Fibroblast of skin of left quadriceps (primary cell): ENCODE data around the gene COL4A6.
"Not testable (repeated sequence)": the region's sequence is repeated elsewhere in the genome, so short reads cannot be mapped to it uniquely, and the experiment has no call there.

Experiments
- DNase-seq, 2 experiments: peaks; one replicate each; pipeline ENCODE4 v3.0.0-alpha.2; 2013; ENCODE audit warnings: low read depth in 2 of 2

Gene COL4A6

GRCh38 chrX:108438110-108438623, at the start of gene COL4A6:
Gene COL4A6 (minus strand): TSS chrX:108438422. CDS start chrX:108438196, 226 bp downstream.
- no peak for DNase-seq

GRCh38 chrX:108485960-108486359, 47.7 kb upstream of the COL4A6 start:
- DNase-seq, result no peak

DNA sequence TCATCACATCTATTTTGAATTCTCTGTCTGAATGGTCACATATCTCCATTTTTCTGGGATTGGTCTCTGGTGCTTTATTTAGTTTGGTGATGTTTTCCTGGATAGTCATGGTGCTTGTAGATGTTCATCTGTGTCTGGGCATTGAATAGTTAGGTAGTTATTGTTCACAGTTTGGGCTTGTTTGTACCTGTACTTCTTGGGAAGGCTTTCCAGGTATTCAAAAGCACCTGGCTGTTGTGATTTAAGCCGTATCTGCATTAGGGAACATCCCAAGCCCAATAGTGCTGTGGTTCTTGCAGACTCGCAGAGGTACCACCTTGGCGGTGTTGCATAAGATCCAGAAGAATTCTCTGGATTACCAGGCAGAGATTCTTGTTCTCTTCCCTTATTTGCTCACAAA, 46.0 kb upstream of the COL4A6 start:
- DNase-seq, result no peak

DNA sequence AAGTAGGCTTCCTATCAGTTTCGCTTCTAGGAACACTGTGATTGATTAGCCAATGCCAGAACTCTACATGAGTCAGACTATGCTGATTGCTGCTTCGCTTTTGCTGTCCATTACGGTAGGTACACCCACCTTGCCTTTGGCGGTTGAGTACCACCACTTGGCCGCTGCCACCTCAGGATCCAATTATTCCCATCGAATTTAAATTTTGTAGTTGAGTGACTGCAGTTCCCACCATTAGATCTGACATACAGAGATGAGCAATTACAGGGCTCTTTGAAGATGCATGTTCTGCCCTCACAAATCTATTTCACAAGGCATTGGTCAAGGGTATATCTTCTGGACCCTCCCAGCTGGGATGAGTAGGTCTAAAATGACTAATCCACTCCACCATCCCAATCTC, 43.3 kb upstream of the COL4A6 start:
- not testable (repeated sequence) for DNase-seq

DNA sequence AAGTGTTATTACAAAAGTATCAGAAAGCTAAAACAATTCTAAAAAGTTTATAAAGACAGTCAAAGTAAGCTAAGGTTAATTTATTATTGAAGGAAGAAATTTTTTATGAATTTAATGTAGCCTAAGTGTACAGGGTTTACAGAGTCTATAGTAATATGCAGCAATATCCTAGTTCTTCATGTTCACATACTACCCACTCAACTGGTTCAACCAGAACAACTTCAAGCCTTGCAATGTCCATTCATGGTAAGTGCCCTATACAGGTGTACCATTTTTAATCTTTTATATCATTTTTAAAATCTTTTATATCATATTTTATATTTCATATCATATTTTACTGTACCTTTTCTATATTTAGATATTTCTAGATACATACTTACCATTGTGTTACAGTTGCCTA, 35.8 kb upstream of the COL4A6 start:
- no peak for DNase-seq

- DNase-seq, result peak; percentile 52 to 61
These were observed 30.3 kb upstream of the COL4A6 start for GRCh38 chrX:108468486-108468885.

DNA sequence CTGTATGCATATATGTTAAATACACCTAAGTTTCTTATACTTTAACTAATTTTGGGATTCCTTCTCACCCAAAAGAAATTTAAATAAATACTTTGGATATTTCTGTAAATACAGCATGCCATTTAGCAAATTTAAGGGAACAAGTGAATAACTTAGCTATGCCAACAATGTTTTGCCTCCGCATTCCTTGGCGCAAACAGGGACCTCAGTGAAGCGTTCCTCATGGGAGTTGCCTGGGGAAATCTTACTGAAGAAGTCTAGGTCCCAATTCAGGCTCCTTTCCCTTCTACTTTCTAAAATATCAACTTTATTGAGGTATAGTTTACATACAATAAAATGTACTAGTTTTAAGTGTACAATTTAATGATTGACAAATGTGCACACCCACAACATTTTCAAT, 26.4 kb upstream of the COL4A6 start:
- DNase-seq, result peak in 1 of 2 experiments; percentile 4

GRCh38 chrX:108456971-108457477, 18.8 kb upstream of the COL4A6 start:
- no peak for DNase-seq

DNA sequence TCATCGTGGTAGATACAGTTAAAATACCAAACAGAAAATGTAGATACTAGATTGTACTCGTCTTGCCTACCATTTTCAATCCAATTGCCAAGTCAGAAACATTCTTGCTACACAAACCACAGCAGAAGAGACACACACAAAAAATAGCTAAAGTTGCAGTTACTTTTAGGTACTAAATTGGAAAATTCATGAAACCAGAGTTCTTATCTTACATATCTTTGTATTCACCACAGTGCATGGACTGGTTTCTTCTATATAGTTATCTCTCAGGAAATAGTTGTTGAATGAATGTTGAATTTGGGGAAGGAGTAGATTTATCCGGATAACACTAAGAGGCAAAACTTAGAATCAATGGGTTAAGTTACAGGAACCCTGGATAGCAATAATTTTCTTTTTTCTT, 15.6 kb upstream of the COL4A6 start:
- no peak for DNase-seq

DNA sequence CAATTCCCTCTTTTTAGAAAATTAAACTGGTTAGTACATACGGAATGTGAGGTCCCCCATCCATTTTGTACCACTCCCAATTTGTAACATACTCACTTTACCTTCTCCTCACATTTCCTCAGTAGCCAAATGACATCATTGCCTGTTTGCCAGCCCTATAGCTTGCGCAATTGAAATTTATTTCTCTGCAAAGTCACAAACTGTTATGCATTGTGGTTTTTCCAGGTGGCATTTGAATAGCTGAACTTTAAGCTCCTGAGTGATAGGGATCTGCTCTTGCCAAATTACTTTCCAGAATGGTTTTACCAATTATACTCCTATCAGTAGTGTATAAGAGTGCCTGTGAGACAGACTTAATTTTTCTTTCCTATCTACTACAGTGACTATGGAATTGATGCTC, 9.1 kb upstream of the COL4A6 start:
- DNase-seq, result no peak

GRCh38 chrX:108442901-108443464, 4.8 kb upstream of the COL4A6 start:
- DNase-seq, result no peak

- DNase-seq, result peak in 1 of 2 experiments; percentile 1
These were observed 1.9 kb upstream of the COL4A6 start for GRCh38 chrX:108439961-108440696.

DNA sequence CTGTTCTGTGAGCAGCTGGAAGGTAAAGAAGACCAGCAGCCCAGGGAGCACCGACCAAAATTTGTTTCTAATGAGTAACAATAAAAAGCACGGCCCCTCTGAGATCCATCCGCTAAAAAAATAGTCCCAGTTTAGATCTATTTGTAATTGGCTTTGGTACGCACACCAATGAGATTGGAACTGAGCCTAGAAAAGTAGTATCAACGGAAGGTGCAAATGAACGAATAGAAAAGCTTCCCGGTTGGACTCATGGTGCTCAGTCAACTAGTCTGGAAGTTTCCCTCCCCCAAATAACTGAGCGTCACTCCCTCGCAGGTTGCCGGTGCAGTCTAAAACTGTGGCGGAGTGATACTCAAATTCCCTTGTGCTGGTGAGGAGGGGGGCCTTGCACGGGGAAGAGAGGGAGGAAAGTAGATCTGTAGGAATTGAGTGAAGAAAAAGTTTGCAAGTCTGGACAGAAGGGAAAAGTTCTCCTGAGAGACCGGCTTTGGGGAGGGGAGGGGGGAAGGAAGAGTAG, 1.3 kb upstream of the COL4A6 start, which contains the start of gene COL4A5:
COL4A5 (plus strand) TSS at position 413 of the 517 bp plus-strand sequence. CDS start 288 bp downstream, outside the sequence.
- DNase-seq, result peak; percentile 68 to 71

DNA sequence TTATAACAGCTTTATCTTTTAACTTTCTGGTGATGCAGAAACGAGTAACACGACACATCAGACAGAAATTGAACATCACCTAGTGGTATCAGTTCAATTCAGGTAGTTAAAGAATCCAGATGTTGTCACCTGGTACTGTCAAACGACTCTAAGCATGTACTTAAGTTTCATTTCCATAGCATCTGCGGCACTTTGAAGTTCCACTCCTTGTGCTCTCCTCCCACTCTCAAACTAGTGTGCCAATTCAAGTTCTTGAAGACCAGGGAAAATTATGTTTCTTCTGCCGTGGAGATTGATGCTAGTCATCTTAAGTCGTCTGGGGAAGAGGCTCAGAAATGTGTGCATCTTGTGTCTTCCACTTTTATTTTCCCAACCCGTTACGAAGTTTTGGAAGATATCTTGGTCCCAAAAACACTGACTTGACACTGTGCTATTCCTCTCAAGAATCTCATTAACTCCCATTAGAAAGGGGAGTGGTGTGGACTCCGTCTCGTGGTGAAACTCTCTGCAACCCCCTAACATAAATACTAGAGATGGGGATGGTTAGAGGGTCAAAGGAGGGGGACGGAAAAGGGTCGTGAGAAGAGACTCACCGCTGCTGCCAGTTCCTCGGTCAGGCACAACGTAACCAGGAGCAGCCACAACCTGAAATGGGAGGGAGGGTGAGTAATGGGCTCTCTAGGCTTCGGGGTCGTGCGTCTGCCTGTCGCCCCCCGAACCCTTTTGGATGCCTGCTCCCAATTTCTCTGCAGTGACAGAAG, 693 bp downstream of the COL4A6 start:
- DNase-seq, result no peak

DNA sequence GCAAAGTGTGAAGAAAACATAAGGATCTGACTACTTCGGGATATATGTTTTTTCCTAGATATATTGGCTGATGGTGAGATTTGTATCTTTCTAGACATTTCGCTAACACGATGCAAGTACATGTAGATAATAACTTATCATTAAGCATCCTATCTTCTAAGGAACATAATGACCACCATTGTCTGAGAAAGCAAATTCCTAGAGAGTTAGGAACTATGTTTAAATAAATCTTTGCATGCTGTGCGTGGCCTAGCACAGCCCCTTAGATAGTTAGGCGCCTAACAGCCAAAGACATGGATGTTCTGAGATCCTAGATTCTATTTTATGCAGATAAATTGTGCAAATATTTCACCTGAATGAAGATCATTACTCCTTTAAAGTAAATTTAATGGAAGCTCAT, 3.0 kb downstream of the COL4A6 start:
- no peak for DNase-seq

- no peak for DNase-seq
These were observed 12.0 kb downstream of the COL4A6 start for GRCh38 chrX:108426262-108426661.

DNA sequence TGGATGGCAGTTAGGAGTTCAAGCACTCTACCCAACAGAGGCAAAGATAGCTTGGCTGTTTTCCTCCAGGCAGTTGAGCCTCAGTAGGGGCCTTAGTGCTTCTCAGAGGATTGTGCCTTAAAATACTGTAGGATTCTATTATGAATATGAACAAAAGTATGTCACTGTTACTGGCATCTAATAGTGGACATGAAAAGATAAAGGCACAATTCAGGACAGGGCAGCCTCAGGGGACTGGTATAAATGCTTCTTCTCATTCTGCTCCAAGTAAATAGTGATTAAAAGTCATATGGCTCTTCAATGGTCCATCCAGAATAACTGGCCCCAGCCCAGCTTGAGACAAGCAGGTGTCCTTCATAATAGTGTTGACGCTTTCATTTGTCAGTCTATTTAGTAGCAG, 17.7 kb downstream of the COL4A6 start:
- DNase-seq, result no peak

- DNase-seq, result no peak
These were observed 18.8 kb downstream of the COL4A6 start for GRCh38 chrX:108419401-108419800.

GRCh38 chrX:108417257-108417656, 21.0 kb downstream of the COL4A6 start:
- no peak for DNase-seq

DNA sequence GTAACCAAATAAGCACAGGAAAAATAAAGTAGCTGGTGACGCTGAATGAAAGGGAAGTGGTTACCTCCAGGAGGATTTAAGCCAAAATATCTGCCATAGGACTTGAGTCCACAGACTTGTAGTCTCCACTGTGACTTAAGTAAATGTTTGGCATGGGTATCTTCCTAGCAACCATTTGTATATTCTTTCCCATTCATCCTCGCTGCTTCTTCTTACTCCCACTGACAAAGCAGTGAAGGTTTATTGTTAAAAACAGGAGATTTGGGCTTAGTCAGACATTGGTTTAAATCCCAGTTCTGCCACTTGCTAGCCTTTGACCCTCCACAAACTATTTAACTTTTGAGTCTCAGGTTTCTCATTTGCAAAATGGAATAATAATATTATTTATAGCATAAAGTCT, 22.3 kb downstream of the COL4A6 start:
- DNase-seq, result no peak

DNA sequence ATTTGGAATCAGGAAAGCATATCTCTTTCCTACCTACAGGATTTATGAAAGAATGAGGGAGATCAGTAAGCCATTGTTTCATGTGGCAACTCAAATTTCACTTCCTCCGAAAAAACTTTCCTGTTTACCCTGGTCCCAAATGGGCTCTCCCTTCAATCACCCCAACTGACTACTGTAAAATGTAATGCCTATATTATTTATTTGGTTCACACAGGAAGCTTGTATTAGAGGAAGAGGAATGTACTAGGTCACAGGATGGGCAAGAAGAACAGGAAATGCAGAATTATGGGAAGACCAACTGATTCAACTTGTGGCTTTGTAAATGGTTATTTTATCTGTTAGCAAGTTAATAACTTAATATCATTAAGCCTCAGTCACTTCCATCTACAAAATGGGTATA, 23.1 kb downstream of the COL4A6 start:
- no peak for DNase-seq

DNA sequence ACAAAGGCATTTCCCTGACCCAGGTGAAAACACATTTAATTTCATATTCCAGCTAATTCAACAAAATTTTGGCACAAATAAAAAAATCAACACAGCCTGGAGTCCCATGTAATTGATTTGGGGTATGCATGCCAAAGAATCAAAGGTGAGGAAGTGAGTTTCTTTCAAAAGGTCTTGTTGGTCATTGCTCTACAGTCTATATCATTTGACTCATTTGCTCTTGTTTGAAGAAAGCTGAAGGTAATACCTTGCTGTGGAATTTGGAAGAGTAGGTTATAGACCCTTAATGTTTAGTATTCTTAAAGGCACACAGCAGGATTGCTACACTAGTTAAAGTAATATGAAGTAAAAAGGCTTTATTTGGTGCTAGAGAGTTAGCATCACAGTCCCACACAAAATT, 25.4 kb downstream of the COL4A6 start:
- no peak for DNase-seq
